Gastroesophageal sphincter (tissue), 3 donors: ENCODE data around the gene DAPK1.

Source experiments
- CTCF ChIP-seq, 4 experiments: fragments of 200-600 bp in 2 of 4; fragments of 450-650 bp in 2 of 4; sonication (generic) in 1 of 4; IDR thresholded peaks; one replicate each; pipeline ENCODE4 v1.5.1; 2017 to 2019; ENCODE audit warnings: antibody characterized with exemption in 4 of 4, mild to moderate bottlenecking in 2 of 4, moderate library complexity in 2 of 4
- POLR2A ChIP-seq, 2 donors: fragments of 450-650 bp; IDR thresholded peaks; one replicate each; pipeline ENCODE4 v1.6.1; 2017; ENCODE audit warnings: antibody characterized with exemption in 2 of 2, mild to moderate bottlenecking in 2 of 2, moderate library complexity in 1 of 2
- POLR2AphosphoS5 ChIP-seq: sonication (generic); formaldehyde crosslinking; IDR thresholded peaks from one replicate; pipeline ENCODE4 v1.6.1; 2017; ENCODE audit warnings: antibody characterized with exemption

GRCh38 chr9:87707805-87708506 is 210.3 kb downstream of the DAPK1 start:
- no peak for TF ChIP-seq CTCF (IDR thresholded peaks at IDR 0.05)
- no peak for TF ChIP-seq POLR2AphosphoS5
- TF ChIP-seq POLR2A (IDR thresholded peaks at IDR 0.05): no peak
